HEK293 (cell line): ENCODE measurements around the gene CADM1.

Experiments
- CTCF ChIA-PET: fragments of 350-600 bp; formaldehyde crosslinking; extraction: SDS; loops from one replicate; lab custom pipeline; 2021; ENCODE audit warnings: antibody characterized with exemption; lab: Yijun Ruan, JAX
- POLR2A ChIA-PET: fragments of 300-600 bp; formaldehyde crosslinking; extraction: SDS; loops from one replicate; lab custom pipeline; 2020; ENCODE audit warnings: antibody characterized with exemption, inconsistent platforms; lab: Yijun Ruan, JAX
- H3K27ac ChIP-seq: fragments of 200-500 bp; sonication (Bioruptor generic); 2 replicates; pipeline ENCODE4 v1.5.1; 2014; ENCODE audit warnings: low read depth, low read length, control low read depth, inconsistent platforms; ENCODE audit errors: extremely low read depth
- H3K36me3 ChIP-seq, 2 experiments: fragments of 200-500 bp in 1 of 2; sonication (Bioruptor generic) in 1 of 2; 1 replicate in 1 of 2; 2 replicates in 1 of 2; pipeline ENCODE4 v1.5.1; 2014 to 2017; ENCODE audit warnings: inconsistent platforms in 2 of 2, low read length in 2 of 2; ENCODE audit not compliant: control insufficient read depth in 2 of 2, insufficient read depth in 1 of 2
- H3K4me1 ChIP-seq: fragments of 200-500 bp; sonication (Bioruptor generic); 2 replicates; pipeline ENCODE4 v1.5.1; 2014; ENCODE audit warnings: mild to moderate bottlenecking, low read length, inconsistent platforms; ENCODE audit not compliant: control insufficient read depth, insufficient read depth
- H3K4me3 ChIP-seq: 2 replicates; pipeline ENCODE4 v1.5.1; 2011; ENCODE audit warnings: low read depth, mild to moderate bottlenecking, control low read depth, low read length, moderate library complexity
- H3K9me3 ChIP-seq: fragments of 200-500 bp; sonication (Bioruptor generic); 2 replicates; pipeline ENCODE4 v1.5.1; 2014; ENCODE audit warnings: low read depth, low read length, inconsistent platforms; ENCODE audit not compliant: control insufficient read depth, insufficient read depth
- ZBTB1 ChIP-seq: fragments of 450-650 bp; formaldehyde crosslinking; IDR thresholded peaks from 2 replicates; pipeline ENCODE4 v1.5.1; 2016; ENCODE audit warnings: missing biosample characterization, missing genetic modification characterization
- ZBTB17 ChIP-seq: fragments of 450-650 bp; formaldehyde crosslinking; IDR thresholded peaks from 2 replicates; pipeline ENCODE4 v1.5.1; 2016; ENCODE audit warnings: missing biosample characterization, missing genetic modification characterization
- ZFHX2 ChIP-seq: fragments of 450-650 bp; formaldehyde crosslinking; conservative IDR thresholded peaks from 2 replicates; pipeline ENCODE4 v1.5.1; 2016; ENCODE audit warnings: missing biosample characterization, missing genetic modification characterization
- ZNF132 ChIP-seq: fragments of 450-650 bp; formaldehyde crosslinking; IDR thresholded peaks from 2 replicates; pipeline ENCODE4 v1.5.1; 2017; ENCODE audit warnings: missing biosample characterization, missing genetic modification characterization, borderline replicate concordance
- ZNF280D ChIP-seq: fragments of 450-650 bp; formaldehyde crosslinking; IDR thresholded peaks from 2 replicates; pipeline ENCODE4 v1.5.1; 2016; ENCODE audit warnings: missing biosample characterization, missing genetic modification characterization
- ZNF548 ChIP-seq: fragments of 450-650 bp; formaldehyde crosslinking; IDR thresholded peaks from 2 replicates; pipeline ENCODE4 v1.5.1; 2016; ENCODE audit warnings: missing biosample characterization, missing genetic modification characterization
- ZNF549 ChIP-seq: fragments of 450-650 bp; IDR thresholded peaks from 2 replicates; pipeline ENCODE4 v1.5.1; 2018; ENCODE audit warnings: missing biosample characterization, missing genetic modification characterization, mild to moderate bottlenecking, inconsistent platforms, moderate library complexity
- ZNF596 ChIP-seq: fragments of 450-650 bp; IDR thresholded peaks from 2 replicates; pipeline ENCODE4 v1.5.0; 2018; ENCODE audit warnings: missing biosample characterization, mild to moderate bottlenecking, missing genetic modification characterization, moderate library complexity
- ZNF610 ChIP-seq: fragments of 450-650 bp; formaldehyde crosslinking; IDR thresholded peaks from 2 replicates; pipeline ENCODE4 v1.5.1; 2016; ENCODE audit warnings: missing biosample characterization, missing genetic modification characterization, borderline replicate concordance
- ZNF843 ChIP-seq: fragments of 450-650 bp; formaldehyde crosslinking; IDR thresholded peaks from 2 replicates; pipeline ENCODE4 v1.5.1; 2016; ENCODE audit warnings: missing biosample characterization, missing genetic modification characterization
- TF ChIP-seq, protein P1 (sequence below): fragments of 450-650 bp; formaldehyde crosslinking; IDR thresholded peaks from 2 replicates; pipeline ENCODE4 v1.5.1; 2016; ENCODE audit warnings: missing biosample characterization, missing genetic modification characterization, borderline replicate concordance
- TF ChIP-seq, protein P2 (sequence below): fragments of 450-650 bp; formaldehyde crosslinking; IDR thresholded peaks from 2 replicates; pipeline ENCODE4 v1.5.1; 2016; ENCODE audit warnings: missing biosample characterization, missing genetic modification characterization

The CADM1 gene

GRCh38 chr11:115515647-115516395 is 11.6 kb upstream of the CADM1 start:
- POLR2A ChIA-PET = no interaction called here
- no peak overlapping the region for H3K4me3 ChIP-seq
- H3K27ac ChIP-seq = no peak overlapping the region
- no peaks in the 10 kb centered on the region for H3K36me3 ChIP-seq
- no peaks in the 10 kb centered on the region for H3K4me1 ChIP-seq
- TF ChIP-seq, protein P1, sequence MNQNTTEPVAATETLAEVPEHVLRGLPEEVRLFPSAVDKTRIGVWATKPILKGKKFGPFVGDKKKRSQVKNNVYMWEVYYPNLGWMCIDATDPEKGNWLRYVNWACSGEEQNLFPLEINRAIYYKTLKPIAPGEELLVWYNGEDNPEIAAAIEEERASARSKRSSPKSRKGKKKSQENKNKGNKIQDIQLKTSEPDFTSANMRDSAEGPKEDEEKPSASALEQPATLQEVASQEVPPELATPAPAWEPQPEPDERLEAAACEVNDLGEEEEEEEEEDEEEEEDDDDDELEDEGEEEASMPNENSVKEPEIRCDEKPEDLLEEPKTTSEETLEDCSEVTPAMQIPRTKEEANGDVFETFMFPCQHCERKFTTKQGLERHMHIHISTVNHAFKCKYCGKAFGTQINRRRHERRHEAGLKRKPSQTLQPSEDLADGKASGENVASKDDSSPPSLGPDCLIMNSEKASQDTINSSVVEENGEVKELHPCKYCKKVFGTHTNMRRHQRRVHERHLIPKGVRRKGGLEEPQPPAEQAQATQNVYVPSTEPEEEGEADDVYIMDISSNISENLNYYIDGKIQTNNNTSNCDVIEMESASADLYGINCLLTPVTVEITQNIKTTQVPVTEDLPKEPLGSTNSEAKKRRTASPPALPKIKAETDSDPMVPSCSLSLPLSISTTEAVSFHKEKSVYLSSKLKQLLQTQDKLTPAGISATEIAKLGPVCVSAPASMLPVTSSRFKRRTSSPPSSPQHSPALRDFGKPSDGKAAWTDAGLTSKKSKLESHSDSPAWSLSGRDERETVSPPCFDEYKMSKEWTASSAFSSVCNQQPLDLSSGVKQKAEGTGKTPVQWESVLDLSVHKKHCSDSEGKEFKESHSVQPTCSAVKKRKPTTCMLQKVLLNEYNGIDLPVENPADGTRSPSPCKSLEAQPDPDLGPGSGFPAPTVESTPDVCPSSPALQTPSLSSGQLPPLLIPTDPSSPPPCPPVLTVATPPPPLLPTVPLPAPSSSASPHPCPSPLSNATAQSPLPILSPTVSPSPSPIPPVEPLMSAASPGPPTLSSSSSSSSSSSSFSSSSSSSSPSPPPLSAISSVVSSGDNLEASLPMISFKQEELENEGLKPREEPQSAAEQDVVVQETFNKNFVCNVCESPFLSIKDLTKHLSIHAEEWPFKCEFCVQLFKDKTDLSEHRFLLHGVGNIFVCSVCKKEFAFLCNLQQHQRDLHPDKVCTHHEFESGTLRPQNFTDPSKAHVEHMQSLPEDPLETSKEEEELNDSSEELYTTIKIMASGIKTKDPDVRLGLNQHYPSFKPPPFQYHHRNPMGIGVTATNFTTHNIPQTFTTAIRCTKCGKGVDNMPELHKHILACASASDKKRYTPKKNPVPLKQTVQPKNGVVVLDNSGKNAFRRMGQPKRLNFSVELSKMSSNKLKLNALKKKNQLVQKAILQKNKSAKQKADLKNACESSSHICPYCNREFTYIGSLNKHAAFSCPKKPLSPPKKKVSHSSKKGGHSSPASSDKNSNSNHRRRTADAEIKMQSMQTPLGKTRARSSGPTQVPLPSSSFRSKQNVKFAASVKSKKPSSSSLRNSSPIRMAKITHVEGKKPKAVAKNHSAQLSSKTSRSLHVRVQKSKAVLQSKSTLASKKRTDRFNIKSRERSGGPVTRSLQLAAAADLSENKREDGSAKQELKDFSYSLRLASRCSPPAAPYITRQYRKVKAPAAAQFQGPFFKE (tag by site-specific recombination) = no peak
- TF ChIP-seq ZFHX2 (tag by site-specific recombination) (no peak), ZNF548 (tag by site-specific recombination) (no peak), ZNF843 (tag by site-specific recombination) (no peak), ZNF596 (tag by site-specific recombination) (no peak), ZNF280D (tag by site-specific recombination) (no peak), ZBTB17 (tag by site-specific recombination) (no peak), ZBTB1 (tag by site-specific recombination) (no peak)
- TF ChIP-seq, protein P2, sequence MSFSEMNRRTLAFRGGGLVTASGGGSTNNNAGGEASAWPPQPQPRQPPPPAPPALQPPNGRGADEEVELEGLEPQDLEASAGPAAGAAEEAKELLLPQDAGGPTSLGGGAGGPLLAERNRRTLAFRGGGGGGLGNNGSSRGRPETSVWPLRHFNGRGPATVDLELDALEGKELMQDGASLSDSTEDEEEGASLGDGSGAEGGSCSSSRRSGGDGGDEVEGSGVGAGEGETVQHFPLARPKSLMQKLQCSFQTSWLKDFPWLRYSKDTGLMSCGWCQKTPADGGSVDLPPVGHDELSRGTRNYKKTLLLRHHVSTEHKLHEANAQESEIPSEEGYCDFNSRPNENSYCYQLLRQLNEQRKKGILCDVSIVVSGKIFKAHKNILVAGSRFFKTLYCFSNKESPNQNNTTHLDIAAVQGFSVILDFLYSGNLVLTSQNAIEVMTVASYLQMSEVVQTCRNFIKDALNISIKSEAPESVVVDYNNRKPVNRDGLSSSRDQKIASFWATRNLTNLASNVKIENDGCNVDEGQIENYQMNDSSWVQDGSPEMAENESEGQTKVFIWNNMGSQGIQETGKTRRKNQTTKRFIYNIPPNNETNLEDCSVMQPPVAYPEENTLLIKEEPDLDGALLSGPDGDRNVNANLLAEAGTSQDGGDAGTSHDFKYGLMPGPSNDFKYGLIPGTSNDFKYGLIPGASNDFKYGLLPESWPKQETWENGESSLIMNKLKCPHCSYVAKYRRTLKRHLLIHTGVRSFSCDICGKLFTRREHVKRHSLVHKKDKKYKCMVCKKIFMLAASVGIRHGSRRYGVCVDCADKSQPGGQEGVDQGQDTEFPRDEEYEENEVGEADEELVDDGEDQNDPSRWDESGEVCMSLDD (tag by site-specific recombination) = no peak
- TF ChIP-seq, all 188 proteins: peak for 0
- CTCF ChIA-PET = interaction anchor here (0.6 to 1.8 kb wide), 3 partner anchors 14 to 158 kb away, joined by 3 to 5 read pairs (median 3); no protein-coding TSS in a partner anchor
- no peaks in the 10 kb centered on the region for H3K9me3 ChIP-seq

DNA sequence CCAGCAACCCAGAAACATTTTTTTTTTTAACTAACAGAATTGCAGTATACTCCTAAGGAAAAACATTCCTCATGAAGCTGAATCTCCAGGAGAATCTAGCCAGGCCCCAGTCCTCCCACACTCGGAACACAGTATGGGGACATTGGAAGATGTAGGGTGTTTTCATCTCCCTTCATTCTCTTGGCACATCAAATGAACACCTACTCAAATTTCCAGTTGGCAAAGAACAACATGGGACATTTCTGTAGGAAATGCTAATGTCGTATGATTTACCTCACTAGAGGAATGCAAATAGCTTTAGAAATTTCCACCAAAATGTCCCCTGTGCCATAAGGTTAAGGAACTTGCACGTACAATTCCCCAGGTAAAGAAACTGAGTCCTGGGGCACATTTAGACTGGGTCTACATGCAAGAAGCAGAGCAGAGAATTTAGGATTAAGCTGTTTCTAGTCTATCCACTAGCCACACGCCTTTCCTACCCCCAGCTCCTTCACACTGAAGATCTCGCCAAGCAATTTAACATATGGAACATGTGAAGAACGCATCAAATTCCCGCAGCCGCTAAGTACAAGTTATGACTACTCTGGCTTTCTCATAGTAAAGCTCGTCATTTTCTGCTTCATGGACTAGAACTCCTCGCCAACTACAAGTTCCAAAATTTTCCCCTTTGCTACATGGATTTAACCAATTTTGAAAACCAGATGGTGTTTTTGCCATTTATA is 2.9 kb upstream of the CADM1 start:
- H3K27ac ChIP-seq = no peak overlapping the region
- no peak for TF ChIP-seq ZNF132 (tag by site-specific recombination)
- TF ChIP-seq ZNF610 (tag by site-specific recombination) = no peak
- no peak for TF ChIP-seq ZNF549 (tag by site-specific recombination)
- TF ChIP-seq, all 188 proteins: peak for 0
- H3K4me1 ChIP-seq = no peaks in the 10 kb centered on the region
- no peak overlapping the region for H3K4me3 ChIP-seq
- POLR2A ChIA-PET = interaction anchor here (1.0 kb wide), 1 partner anchor 40 kb away, joined by 3 read pairs; no protein-coding TSS in a partner anchor
- CTCF ChIA-PET = interaction anchor here (0.6 to 1.6 kb wide), 6 partner anchors 11 to 353 kb away, joined by 3 to 7 read pairs (median 3); no protein-coding TSS in a partner anchor
- no peaks in the 10 kb centered on the region for H3K9me3 ChIP-seq
- no peaks in the 10 kb centered on the region for H3K36me3 ChIP-seq
